ENCODE results near the gene SLC22A5.

- TF ChIP-seq EZH2 (IDR thresholded peaks at IDR 0.05; ENCODE audit: low read length) (no peak), CTCF (optimal IDR thresholded peaks at IDR 0.05 in 1 of 3, IDR thresholded peaks at IDR 0.05 in 1 of 3, conservative IDR thresholded peaks at IDR 0.05 in 1 of 3; ENCODE audit: extremely low read depth in 1 of 3, insufficient read depth in 2 of 3, low read length in 3 of 3) (no peak)
These were observed 14.5 kb downstream of the SLC22A5 start for GRCh38 chr5:132383984-132384383.

All from keratinocyte (primary cell).